H1 (cell line): ENCODE data around the gene SLN. TPM values are rescaled to one million over a fixed set of nuclear protein-coding genes. Genes with fewer than 3 reads are reported as not detected.

ENCODE experiments used
- CTCF ChIA-PET: fragments of 300-600 bp; sonication (Branson Sonifier 250); formaldehyde crosslinking; loops from one replicate; lab custom pipeline; 2021; ENCODE audit not compliant: partially characterized antibody; lab: Charles Lee
- POLR2A ChIA-PET: fragments of 300-600 bp; sonication (Branson Sonifier 250); formaldehyde crosslinking; loops from one replicate; lab custom pipeline; 2021; ENCODE audit warnings: inconsistent platforms; ENCODE audit not compliant: partially characterized antibody; lab: Charles Lee
- DNase-seq, 2 experiments: peaks; one replicate each; pipeline versions ENCODE4 v3.0.0 to v3.0.0-alpha.2; 2010 to 2022; ENCODE audit warnings: low spot score in 2 of 2, low read depth in 1 of 2, mixed read lengths in 1 of 2
- FAIRE-seq: peaks from 2 replicates; lab custom pipeline; 2011; peaks lifted over from hg19 to GRCh38; lab: Jason Lieb, UNC
- H2AFZ ChIP-seq: 2 replicates; pipeline ENCODE4 v1.8.1; 2012; ENCODE audit warnings: low read length, inconsistent platforms
- H2AK5ac ChIP-seq: 2 replicates; pipeline ENCODE4 v1.6.1; 2013; ENCODE audit warnings: low read depth, low read length
- H2BK120ac ChIP-seq: replicated peaks from 2 replicates; pipeline ENCODE3; 2013; ENCODE audit warnings: low read depth, low read length, inconsistent platforms
- H2BK12ac ChIP-seq: 2 replicates; pipeline ENCODE4 v1.6.1; 2013; ENCODE audit warnings: low read depth, low read length
- H2BK15ac ChIP-seq: 2 replicates; pipeline ENCODE4 v1.6.1; 2013; ENCODE audit warnings: low read length
- H2BK20ac ChIP-seq: 2 replicates; pipeline ENCODE4 v1.6.1; 2013; ENCODE audit warnings: low read length
- H2BK5ac ChIP-seq: 2 replicates; pipeline ENCODE4 v1.6.1; 2013; ENCODE audit warnings: low read depth, low read length
- H3K14ac ChIP-seq: 2 replicates; pipeline ENCODE4 v1.6.1; 2013; ENCODE audit warnings: inconsistent platforms; ENCODE audit not compliant: insufficient read length
- H3K18ac ChIP-seq: 2 replicates; pipeline ENCODE4 v1.6.1; 2013; ENCODE audit warnings: low read length; ENCODE audit errors: extremely low read depth
- H3K23ac ChIP-seq: 2 replicates; pipeline ENCODE4 v1.6.1; 2013; ENCODE audit warnings: inconsistent platforms; ENCODE audit not compliant: insufficient read length
- H3K23me2 ChIP-seq: 2 replicates; pipeline ENCODE4 v1.6.1; 2013; ENCODE audit warnings: low read depth, low read length
- H3K27ac ChIP-seq: 2 replicates; pipeline ENCODE4 v1.6.1; 2011; ENCODE audit warnings: low read depth, low read length, inconsistent platforms
- H3K27me3 ChIP-seq, 4 experiments: replicated peaks in 1 of 4; 1 replicate in 1 of 4; 2 replicates in 3 of 4; pipeline versions ENCODE4 v1.6.1 to v1.8.1; 2011 to 2013; ENCODE audit warnings: low read length in 3 of 4, mild to moderate bottlenecking in 3 of 4, inconsistent platforms in 2 of 4, mixed read lengths in 2 of 4, moderate library complexity in 1 of 4; ENCODE audit not compliant: control insufficient read depth in 3 of 4, insufficient read depth in 3 of 4; ENCODE audit errors: extremely low read depth in 1 of 4
- H3K36me3 ChIP-seq, 4 experiments: 2 replicates each; pipeline versions ENCODE4 v1.6.1 to v1.8.1; 2011 to 2013; ENCODE audit warnings: mild to moderate bottlenecking in 4 of 4, low read length in 3 of 4, moderate library complexity in 2 of 4, control low read depth in 1 of 4, inconsistent platforms in 1 of 4; ENCODE audit not compliant: insufficient read depth in 4 of 4, control insufficient read depth in 2 of 4
- H3K4ac ChIP-seq: replicated peaks from 2 replicates; pipeline ENCODE3; 2013; ENCODE audit warnings: low read length, low read depth, mixed read lengths, inconsistent platforms; ENCODE audit not compliant: insufficient read length
- H3K4me1 ChIP-seq, 4 experiments: replicated peaks in 1 of 4; 1 replicate in 1 of 4; 2 replicates in 3 of 4; pipeline versions ENCODE4 v1.6.1 to v1.8.1; 2011 to 2013; ENCODE audit warnings: low read length in 3 of 4, inconsistent platforms in 2 of 4, mixed read lengths in 1 of 4; ENCODE audit not compliant: insufficient read depth in 4 of 4, control insufficient read depth in 3 of 4
- H3K4me2 ChIP-seq, 2 experiments: 2 replicates each; pipeline versions ENCODE4 v1.6.1 to v1.8.1; 2011 to 2013; ENCODE audit warnings: low read depth in 2 of 2, low read length in 2 of 2, control low read depth in 1 of 2, inconsistent platforms in 1 of 2, mild to moderate bottlenecking in 1 of 2; ENCODE audit not compliant: insufficient read depth in 1 of 2
- H3K4me3 ChIP-seq, 4 experiments: fragments of 200-600, 300-600 bp in 1 of 4; sonication (generic), shearing (Covaris generic), sonication (Bioruptor Twin) in 1 of 4; 2 replicates each; pipeline versions ENCODE4 v1.5.1 to v1.8.1; 2011 to 2016; ENCODE audit warnings: low read length in 4 of 4, low read depth in 3 of 4, control low read depth in 2 of 4, inconsistent platforms in 2 of 4, mild to moderate bottlenecking in 2 of 4, mixed read lengths in 1 of 4, moderate library complexity in 1 of 4; ENCODE audit not compliant: insufficient read depth in 2 of 4; ENCODE audit errors: extremely low read depth in 1 of 4
- H3K56ac ChIP-seq: replicated peaks from 2 replicates; pipeline ENCODE3; 2013; ENCODE audit warnings: low read depth, mild to moderate bottlenecking, mixed read lengths, low read length, inconsistent platforms; ENCODE audit not compliant: insufficient read length
- H3K79me1 ChIP-seq: 2 replicates; pipeline ENCODE4 v1.6.1; 2013; ENCODE audit warnings: low read depth, low read length, control low read depth
- H3K79me2 ChIP-seq, 2 experiments: 2 replicates each; pipeline versions ENCODE4 v1.6.1 to v1.8.1; 2012 to 2013; ENCODE audit warnings: low read length in 2 of 2, mild to moderate bottlenecking in 2 of 2, inconsistent platforms in 1 of 2; ENCODE audit not compliant: insufficient read depth in 2 of 2, control insufficient read depth in 1 of 2
- H3K9ac ChIP-seq, 4 experiments: replicated peaks in 1 of 4; 1 replicate in 1 of 4; 2 replicates in 3 of 4; pipeline versions ENCODE4 v1.6.1 to v1.8.1; 2011 to 2013; ENCODE audit warnings: low read depth in 3 of 4, low read length in 3 of 4, control low read depth in 2 of 4, mild to moderate bottlenecking in 2 of 4, moderate library complexity in 2 of 4, inconsistent platforms in 1 of 4; ENCODE audit errors: extremely low read depth in 1 of 4
- H3K9me3 ChIP-seq, 2 experiments: 2 replicates each; pipeline versions ENCODE4 v1.6.1 to v1.8.1; 2012 to 2013; ENCODE audit warnings: mild to moderate bottlenecking in 2 of 2, moderate library complexity in 2 of 2, control low read depth in 1 of 2, inconsistent platforms in 1 of 2, low read depth in 1 of 2, low read length in 1 of 2, mixed read lengths in 1 of 2; ENCODE audit not compliant: insufficient read depth in 2 of 2
- H4K20me1 ChIP-seq, 2 experiments: replicated peaks in 1 of 2; 2 replicates each; pipeline versions ENCODE3 to v1.8.1; 2011 to 2013; ENCODE audit warnings: inconsistent platforms in 2 of 2, low read length in 2 of 2, mild to moderate bottlenecking in 1 of 2; ENCODE audit not compliant: insufficient read depth in 2 of 2, control insufficient read depth in 1 of 2
- H4K5ac ChIP-seq: 2 replicates; pipeline ENCODE4 v1.6.1; 2013; ENCODE audit warnings: low read length, low read depth, mixed read lengths, inconsistent platforms; ENCODE audit not compliant: insufficient read length
- H4K8ac ChIP-seq: 2 replicates; pipeline ENCODE4 v1.8.0; 2013; ENCODE audit warnings: mild to moderate bottlenecking, moderate library complexity, low read length, inconsistent platforms; ENCODE audit not compliant: insufficient read depth; ENCODE audit errors: extremely low read depth
- H4K91ac ChIP-seq: replicated peaks from 2 replicates; pipeline ENCODE3; 2013; ENCODE audit warnings: low read length, mixed read lengths, inconsistent platforms; ENCODE audit not compliant: insufficient read length
- ASH2L ChIP-seq: fragments of 200-600, 300-600 bp; sonication (generic); IDR thresholded peaks from one replicate; pipeline ENCODE4 v1.7.1; 2017; ENCODE audit warnings: low read length
- CTCF ChIP-seq, 3 experiments: IDR thresholded peaks; 1 replicate in 2 of 3; 2 replicates in 1 of 3; pipeline versions ENCODE4 v1.5.1 to v1.6.1; 2011; ENCODE audit warnings: low read length in 3 of 3, mild to moderate bottlenecking in 3 of 3, inconsistent platforms in 2 of 3, low read depth in 1 of 3, moderate library complexity in 1 of 3; ENCODE audit not compliant: insufficient read depth in 1 of 3; ENCODE audit errors: control extremely low read depth in 1 of 3
- GABPA ChIP-seq: IDR thresholded peaks from 2 replicates; pipeline ENCODE4 v1.6.1; 2011; ENCODE audit warnings: mild to moderate bottlenecking, low read length, moderate library complexity, borderline replicate concordance; ENCODE audit not compliant: insufficient read depth
- JUN ChIP-seq: IDR thresholded peaks from 2 replicates; pipeline ENCODE4 v1.6.1; 2011; ENCODE audit warnings: low read depth, mild to moderate bottlenecking, improper control_type of control experiment, low read length
- MAFK ChIP-seq: IDR thresholded peaks from 2 replicates; pipeline ENCODE4 v1.6.1; 2012; ENCODE audit warnings: low read depth, mild to moderate bottlenecking, improper control_type of control experiment, low read length
- POLR2A ChIP-seq, 2 experiments: IDR thresholded peaks; 1 replicate in 1 of 2; 2 replicates in 1 of 2; pipeline ENCODE4 v1.6.1; 2011; ENCODE audit warnings: low read depth in 2 of 2, low read length in 2 of 2, mild to moderate bottlenecking in 2 of 2; ENCODE audit errors: control extremely low read depth in 1 of 2
- RBBP5 ChIP-seq: IDR thresholded peaks from 2 replicates; pipeline ENCODE4 v1.7.1; 2012; ENCODE audit warnings: low read depth, mild to moderate bottlenecking, inconsistent platforms, low read length, moderate library complexity, borderline replicate concordance
- RFX5 ChIP-seq: IDR thresholded peaks from 2 replicates; pipeline ENCODE4 v1.6.1; 2011; ENCODE audit warnings: low read depth, low read length, improper control_type of control experiment, borderline replicate concordance
- RXRA ChIP-seq: IDR thresholded peaks from 2 replicates; pipeline ENCODE4 v1.6.1; 2011; ENCODE audit warnings: low read depth, mild to moderate bottlenecking, low read length, moderate library complexity; ENCODE audit not compliant: insufficient read depth
- SIN3A ChIP-seq, 2 experiments: IDR thresholded peaks in 1 of 2; conservative IDR thresholded peaks in 1 of 2; 2 replicates each; pipeline ENCODE4 v1.6.1; 2011 to 2012; ENCODE audit warnings: low read length in 2 of 2, improper control_type of control experiment in 1 of 2, low read depth in 1 of 2, mild to moderate bottlenecking in 1 of 2
- WGBS, 2 experiments: shearing (Covaris generic) in 1 of 2; methylation state at CpG; one replicate each; pipeline versions ENCODE4 v1.1.6 to v1.1.7; 2013 to 2015; ENCODE audit warnings: low lambda C conversion rate in 2 of 2, mixed read lengths in 2 of 2, inconsistent platforms in 1 of 2, low coverage in 1 of 2, missing lambda C conversion rate in 1 of 2; ENCODE audit not compliant: insufficient replicate concordance in 2 of 2, insufficient coverage in 1 of 2, insufficient read length in 1 of 2; ENCODE audit errors: extremely low coverage in 1 of 2, missing lambda C conversion rate in 1 of 2; 5-methylcytosine and 5-hydroxymethylcytosine counted together
- polyA plus RNA-seq, 7 experiments: library from polyadenylated mRNA; depleted of rRNA in 3 of 7; stranded (reverse) in 5 of 7; unstranded in 2 of 7; fragments of >200 nt in 5 of 7; fragments of 200-250 nt in 2 of 7; gene quantifications; 1 replicate in 5 of 7; 2 replicates in 1 of 7; 4 replicates in 1 of 7; pipeline versions ENCODE4 v1.2.1 to v1.2.3, GENCODE V29; 2011 to 2013; ENCODE audit warnings: missing spikeins in 2 of 7, mixed read lengths in 2 of 7
- total RNA-seq: library from RNA; stranded (reverse); fragmentation: NEBNext Ultra II Directional; extraction: Animal tissue kit (Norgen Biotek cat#: 25700); gene quantifications from 2 replicates; pipeline ENCODE4 v1.2.1, GENCODE V29; 2021

SLN gene
- total and polyA plus RNA-seq, 2 of the 8 experiments (the other 6 are each of a cell fraction or from before 2014, with no cell fraction given): not detected

GRCh38 chr11:107716884-107717532 is 5.2 kb upstream of the SLN start:
- H2BK120ac ChIP-seq: no peak overlapping the region
- H3K27me3 ChIP-seq: no peaks in the 10 kb centered on the region
- H3K4me2 ChIP-seq: no peak overlapping the region
- no peak overlapping the region for H2BK5ac ChIP-seq
- no peaks in the 10 kb centered on the region for H3K23me2 ChIP-seq
- no peak for DNase-seq
- H3K4me1 ChIP-seq: no peaks in the 10 kb centered on the region
- H4K91ac ChIP-seq: no peak overlapping the region
- no peak overlapping the region for H3K18ac ChIP-seq
- no peak overlapping the region for H2BK12ac ChIP-seq
- no peak overlapping the region for H2BK20ac ChIP-seq
- WGBS, 2 experiments: 97% methylated on average over 4 of the region's 4 CpGs; no CpG with 5 or more reads in 1 of the 2 experiments
- no peak overlapping the region for H2AFZ ChIP-seq
- no peak overlapping the region for H3K27ac ChIP-seq
- no peak overlapping the region for H3K56ac ChIP-seq
- H4K5ac ChIP-seq: no peak overlapping the region
- H3K14ac ChIP-seq: no peak overlapping the region
- no peaks in the 10 kb centered on the region for H3K79me2 ChIP-seq
- no peak overlapping the region for H3K4ac ChIP-seq
- H3K4me3 ChIP-seq: no peak overlapping the region
- H2AK5ac ChIP-seq: no peak overlapping the region
- H3K9me3 ChIP-seq: no peaks in the 10 kb centered on the region
- TF ChIP-seq CTCF (IDR thresholded peaks at IDR 0.05; ENCODE audit: control extremely low read depth in 1 of 3, insufficient read depth in 1 of 3, low read depth in 1 of 3, low read length in 3 of 3): no peak
- TF ChIP-seq RFX5: no peak
- no peak for TF ChIP-seq POLR2A (IDR thresholded peaks at IDR 0.05; ENCODE audit: control extremely low read depth in 1 of 2, low read depth in 2 of 2, low read length in 2 of 2)
- TF ChIP-seq RBBP5: no peak
- no peak for TF ChIP-seq MAFK
- no peak for TF ChIP-seq RXRA
- TF ChIP-seq GABPA: no peak
- TF ChIP-seq ASH2L: no peak
- no peak for TF ChIP-seq JUN
- TF ChIP-seq SIN3A (conservative IDR thresholded peaks at IDR 0.05 in 1 of 2, IDR thresholded peaks at IDR 0.05 in 1 of 2; ENCODE audit: low read depth in 1 of 2, low read length in 2 of 2): no peak
- H4K20me1 ChIP-seq: no peaks in the 10 kb centered on the region
- H3K23ac ChIP-seq: no peak overlapping the region
- H3K9ac ChIP-seq: no peak overlapping the region
- H2BK15ac ChIP-seq: no peak overlapping the region
- H3K36me3 ChIP-seq: no peaks in the 10 kb centered on the region
- CTCF ChIA-PET: interaction anchor here (1.0 to 1.6 kb wide), 6 partner anchors 20 to 65 kb away, joined by 3 to 5 read pairs (median 3); no protein-coding TSS in a partner anchor
- no peak for FAIRE-seq
- no peak overlapping the region for H4K8ac ChIP-seq
- POLR2A ChIA-PET: no interaction called here
- no peaks in the 10 kb centered on the region for H3K79me1 ChIP-seq
